8988T (cell line): Measurements from ENCODE around the gene PRR5L.

Source experiments
- DNase-seq: peaks from one replicate; pipeline ENCODE4 v3.0.0; 2011

Gene PRR5L, protein sequence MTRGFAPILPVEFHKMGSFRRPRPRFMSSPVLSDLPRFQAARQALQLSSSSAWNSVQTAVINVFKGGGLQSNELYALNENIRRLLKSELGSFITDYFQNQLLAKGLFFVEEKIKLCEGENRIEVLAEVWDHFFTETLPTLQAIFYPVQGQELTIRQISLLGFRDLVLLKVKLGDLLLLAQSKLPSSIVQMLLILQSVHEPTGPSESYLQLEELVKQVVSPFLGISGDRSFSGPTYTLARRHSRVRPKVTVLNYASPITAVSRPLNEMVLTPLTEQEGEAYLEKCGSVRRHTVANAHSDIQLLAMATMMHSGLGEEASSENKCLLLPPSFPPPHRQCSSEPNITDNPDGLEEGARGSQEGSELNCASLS

GRCh38 chr11:36295926-36296325 is at the start of gene PRR5L:
Gene PRR5L, plus strand, starts transcription at chr11:36296288. Its CDS starts 104,834 bp downstream, at chr11:36401122.
- DNase-seq: no peak

DNA sequence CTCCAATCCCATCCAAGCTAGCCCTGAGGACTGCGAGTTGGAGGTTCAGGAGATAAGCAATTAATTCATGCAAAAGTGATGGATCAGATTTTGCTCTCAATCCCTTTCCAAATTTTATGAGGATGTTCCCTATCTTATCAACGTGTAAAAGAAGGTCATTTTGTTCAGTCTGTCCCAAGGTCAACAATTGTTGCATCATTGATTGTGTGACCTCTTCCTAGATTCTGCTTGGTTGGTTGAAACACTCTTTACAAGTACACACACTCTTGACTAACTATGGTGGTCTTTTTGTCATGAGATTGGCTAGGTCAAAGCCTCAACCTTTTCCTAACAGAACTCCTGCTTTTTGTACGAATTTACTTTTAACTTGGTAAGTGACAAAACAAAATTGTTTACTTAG is 48.6 kb upstream of the PRR5L start:
- DNase-seq: no peak

GRCh38 chr11:36248436-36248835 is 47.7 kb upstream of the PRR5L start:
- DNase-seq: no peak

- no peak for DNase-seq
These were observed 46.8 kb upstream of the PRR5L start for GRCh38 chr11:36249246-36249645.

GRCh38 chr11:36251823-36252222 is 44.3 kb upstream of the PRR5L start:
- DNase-seq: no peak

DNA sequence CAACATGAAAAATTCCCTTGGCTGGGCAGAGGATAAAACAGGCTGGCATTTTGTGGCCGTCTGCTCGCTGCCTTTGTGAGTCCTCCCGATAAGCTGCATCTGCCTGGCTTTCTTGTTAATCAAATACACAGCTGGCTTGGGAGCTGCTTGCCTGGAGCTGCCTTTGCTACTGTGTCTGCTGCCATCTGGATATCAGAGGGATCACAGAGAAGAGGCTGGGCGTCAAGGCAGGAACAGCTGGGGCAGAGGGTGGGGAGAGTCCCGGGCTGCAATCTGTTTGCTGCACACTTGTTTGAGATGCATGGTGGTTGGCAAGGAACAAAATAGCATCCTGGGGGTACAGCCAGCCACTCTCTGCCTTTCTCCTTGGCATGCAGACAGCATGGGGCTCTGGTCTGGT is 42.9 kb upstream of the PRR5L start:
- DNase-seq: no peak

GRCh38 chr11:36254713-36255112 is 41.4 kb upstream of the PRR5L start:
- no peak for DNase-seq

DNA sequence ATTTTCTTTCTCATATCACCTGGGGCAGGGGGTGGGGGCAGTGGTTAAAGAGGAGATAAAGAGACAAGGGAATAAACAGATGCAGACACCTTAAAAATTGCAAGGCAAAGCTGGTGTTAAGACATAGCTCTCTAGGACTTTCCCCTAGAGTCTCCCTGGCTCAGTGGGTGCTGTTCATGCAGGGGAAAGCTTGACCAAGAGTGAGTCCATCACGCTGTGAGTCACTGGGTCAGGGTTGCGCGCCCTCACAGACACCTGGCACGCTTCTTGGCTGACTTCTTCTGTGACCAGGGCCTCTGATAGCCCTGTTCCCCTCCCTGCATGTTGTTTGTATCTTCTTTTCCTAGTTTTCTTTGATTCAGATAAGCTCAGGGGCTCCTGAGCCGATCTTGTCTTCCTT is 38.7 kb upstream of the PRR5L start:
- DNase-seq: no peak

- DNase-seq: peak; percentile 77
These were observed 37.2 kb upstream of the PRR5L start for GRCh38 chr11:36258730-36259360.

- DNase-seq: no peak
These were observed 35.0 kb upstream of the PRR5L start for GRCh38 chr11:36261094-36261493.

GRCh38 chr11:36264011-36264972 is 31.8 kb upstream of the PRR5L start:
- no peak for DNase-seq

- DNase-seq: no peak
These were observed 31.1 kb upstream of the PRR5L start for GRCh38 chr11:36264973-36265344.

- peak; percentile 62 for DNase-seq
These were observed 30.1 kb upstream of the PRR5L start for GRCh38 chr11:36265793-36266628.

DNA sequence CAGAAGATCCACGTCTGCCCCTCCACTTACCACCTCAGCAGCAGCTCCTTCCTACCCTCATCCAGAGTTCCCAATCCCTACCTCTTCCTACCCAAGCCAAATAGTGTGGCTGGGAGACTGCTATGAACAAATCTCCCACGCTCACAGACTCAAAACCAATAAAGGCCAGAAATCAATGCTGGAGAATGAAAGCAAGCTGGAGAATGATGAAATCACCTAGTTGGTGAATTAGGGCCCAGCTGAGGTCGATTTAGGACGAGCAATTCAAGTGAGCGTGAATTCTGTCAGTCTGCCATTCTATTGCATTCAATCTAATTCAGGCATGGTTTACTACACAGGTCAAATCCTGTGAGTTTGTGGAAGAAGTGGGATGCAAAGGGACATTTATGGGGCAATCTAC is 29.3 kb upstream of the PRR5L start:
- no peak for DNase-seq

DNA sequence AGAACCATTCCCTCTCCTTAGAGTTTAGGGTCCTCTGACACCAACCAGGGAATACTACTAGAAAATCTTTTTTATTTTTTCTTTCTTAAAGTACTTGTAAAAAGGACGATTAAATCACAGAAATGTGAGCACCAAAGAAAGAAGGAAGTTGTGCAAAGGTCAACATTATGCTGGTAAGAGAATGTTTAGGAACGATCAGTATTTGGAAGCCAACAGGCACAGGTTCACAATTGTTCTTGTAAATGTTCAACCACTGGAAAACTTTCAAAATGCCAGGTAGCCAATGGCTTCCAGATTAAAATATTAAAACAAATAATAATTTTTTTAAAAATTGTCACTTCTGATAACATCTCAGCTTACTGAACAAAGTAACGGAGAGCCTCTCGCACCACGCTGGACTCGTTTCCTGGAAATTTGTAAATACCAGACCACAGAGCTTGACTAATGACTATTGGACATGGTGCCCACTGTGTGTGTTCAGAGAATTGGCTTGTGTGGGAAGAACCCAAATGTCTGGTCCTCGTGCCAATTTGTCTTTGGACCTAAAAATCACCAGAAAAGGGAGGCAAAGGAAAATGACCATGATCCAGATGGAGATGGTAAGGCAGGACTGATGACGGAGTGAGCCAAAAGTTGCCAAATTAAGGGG is 27.6 kb upstream of the PRR5L start:
- no peak for DNase-seq

DNA sequence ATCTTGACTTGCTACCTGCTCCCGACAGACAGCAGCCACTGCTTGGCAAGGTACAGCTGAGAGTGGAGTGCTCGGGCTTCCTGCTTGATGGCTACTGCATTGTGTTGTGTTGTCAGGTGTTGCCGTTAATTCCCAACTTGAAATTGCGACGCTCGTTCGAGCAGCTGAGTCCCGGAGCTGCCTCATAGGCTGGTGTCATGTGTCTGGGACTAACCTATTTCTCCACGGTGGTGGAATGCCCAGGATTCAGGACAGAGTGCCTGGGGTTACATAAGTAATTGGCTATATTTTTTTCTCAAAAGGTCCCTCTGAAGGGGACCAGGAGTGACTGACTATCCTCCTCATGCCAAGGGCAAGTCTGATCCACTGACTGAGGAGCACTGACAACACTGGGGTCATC is 25.4 kb upstream of the PRR5L start:
- DNase-seq: no peak

DNA sequence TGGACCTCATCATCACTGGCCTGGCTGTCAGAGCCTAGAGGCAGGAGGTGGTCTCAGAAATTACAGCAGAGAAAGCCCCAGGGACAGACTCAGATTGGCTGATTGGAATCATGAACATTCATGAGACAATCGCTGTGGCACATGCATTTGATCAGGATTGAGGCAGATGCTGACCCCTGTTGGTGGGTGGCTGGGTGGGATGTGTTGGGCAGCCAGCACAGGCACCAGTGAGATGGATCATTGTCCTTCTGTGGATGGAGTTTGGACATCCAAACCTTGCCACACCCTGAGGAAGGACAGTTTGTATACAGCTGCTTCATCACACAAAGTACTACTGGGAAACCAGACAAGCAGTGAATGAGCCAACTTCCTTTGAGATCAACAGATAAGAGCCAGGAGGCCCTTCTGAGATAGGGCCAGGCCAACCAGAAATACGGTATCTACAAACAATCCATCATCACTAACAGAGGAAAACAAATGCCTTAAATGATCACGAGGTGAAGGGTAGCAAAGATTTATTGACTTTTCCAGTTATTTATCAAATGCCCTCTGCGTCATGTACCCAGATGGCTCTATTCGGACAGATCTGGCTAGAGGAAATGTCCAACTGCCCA is 24.2 kb upstream of the PRR5L start:
- no peak for DNase-seq

DNA sequence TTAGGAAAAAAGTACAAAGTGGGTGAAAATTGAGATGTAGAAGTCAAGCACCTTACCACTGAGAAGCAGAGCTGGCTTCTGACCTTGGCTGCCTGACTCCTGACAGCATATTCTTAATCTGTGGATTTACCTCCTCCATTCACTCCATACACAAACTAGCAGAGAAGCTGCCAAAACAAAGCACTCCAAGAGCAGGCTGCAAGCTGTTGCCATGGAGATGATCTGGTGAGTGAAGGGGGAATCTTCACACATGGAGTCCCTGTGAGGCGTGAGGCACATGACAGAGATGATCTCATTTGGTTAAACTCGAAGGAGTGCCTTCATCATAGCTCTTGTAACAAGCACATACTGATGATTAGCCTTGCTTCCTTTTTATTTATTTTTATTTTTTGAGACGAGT is 23.0 kb upstream of the PRR5L start:
- DNase-seq: no peak

DNA sequence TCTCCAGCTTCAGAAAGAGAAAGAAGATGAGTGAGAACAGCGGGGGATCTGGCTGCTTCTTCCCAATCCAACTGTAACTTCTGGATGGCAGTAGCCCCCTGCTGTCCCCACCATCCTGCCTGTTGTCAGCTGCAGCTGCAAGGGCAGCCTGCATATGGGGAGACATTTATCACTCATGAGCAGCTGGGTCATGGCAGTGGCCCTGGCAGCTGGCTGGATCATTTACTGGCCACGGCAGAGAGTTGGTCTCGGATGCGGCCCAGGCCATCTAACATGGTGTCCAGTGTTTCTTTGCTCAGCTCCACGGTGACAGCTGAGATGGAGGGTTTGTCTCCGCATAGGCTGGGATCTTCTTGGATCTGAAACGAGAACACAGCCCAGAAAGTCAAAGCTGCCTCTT is 21.7 kb upstream of the PRR5L start:
- DNase-seq: no peak

DNA sequence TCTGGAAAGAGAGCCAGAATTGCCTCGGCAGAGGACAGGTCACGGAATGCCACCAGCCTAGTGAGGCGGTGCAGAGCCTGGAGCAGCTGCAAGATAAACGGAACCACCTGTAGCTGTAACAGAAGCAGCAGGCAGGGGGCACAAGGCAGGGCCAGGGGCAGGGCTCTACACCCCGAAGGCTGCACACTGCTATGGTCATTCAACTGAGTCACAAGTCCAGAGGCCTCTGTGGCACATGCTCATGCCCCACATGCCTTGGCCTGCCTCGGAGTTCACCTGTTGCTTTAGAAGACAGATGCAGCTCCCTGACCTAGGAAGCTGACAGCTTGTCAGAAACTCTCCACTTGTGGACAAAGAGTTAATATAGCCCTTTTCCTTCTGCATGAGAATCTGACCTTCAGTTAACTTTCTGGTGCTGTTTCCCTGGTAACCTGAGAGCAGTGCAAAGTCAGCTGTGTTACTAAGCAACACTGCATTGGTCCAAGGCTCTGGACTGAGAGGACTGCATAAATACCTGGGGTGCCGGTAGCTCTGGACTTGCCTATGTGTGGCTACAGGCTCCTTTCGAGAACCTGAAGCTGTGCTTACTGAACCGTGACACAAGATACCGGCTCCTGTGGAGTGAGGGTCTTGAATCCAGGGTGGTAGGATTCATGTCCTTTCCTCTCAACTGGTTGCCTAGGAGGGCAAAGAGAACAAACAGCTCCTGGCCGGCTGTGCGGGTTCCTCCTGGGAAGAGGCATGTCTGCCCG is 17.4 kb upstream of the PRR5L start:
- no peak for DNase-seq

DNA sequence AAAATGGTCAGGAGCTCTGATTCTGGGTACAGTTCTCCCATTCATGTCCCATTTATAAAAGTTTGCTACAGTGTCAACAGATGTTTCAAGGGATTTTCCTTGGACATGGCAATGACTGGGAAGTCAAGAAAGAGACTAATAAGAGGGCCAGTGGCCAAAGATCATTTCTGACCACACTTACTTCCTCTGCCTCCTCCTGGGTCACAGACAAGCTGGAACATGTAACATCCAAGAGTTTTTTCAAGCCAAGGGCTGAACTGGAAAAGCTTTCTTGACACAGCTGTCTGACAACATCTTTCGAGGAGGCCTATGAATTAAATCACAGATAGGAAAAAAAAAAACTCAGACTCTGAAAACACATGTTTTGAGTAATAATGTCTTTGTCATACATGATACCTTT is 15.6 kb upstream of the PRR5L start:
- no peak for DNase-seq
